ENCODE results near the gene PLXNB1. TPM values are rescaled to one million over a fixed set of nuclear protein-coding genes. Genes with fewer than 3 reads are reported as not detected.

Gene PLXNB1
- total and polyA plus RNA-seq, 4 donors: 36.0 to 123 (median 86.1) TPM

DNA sequence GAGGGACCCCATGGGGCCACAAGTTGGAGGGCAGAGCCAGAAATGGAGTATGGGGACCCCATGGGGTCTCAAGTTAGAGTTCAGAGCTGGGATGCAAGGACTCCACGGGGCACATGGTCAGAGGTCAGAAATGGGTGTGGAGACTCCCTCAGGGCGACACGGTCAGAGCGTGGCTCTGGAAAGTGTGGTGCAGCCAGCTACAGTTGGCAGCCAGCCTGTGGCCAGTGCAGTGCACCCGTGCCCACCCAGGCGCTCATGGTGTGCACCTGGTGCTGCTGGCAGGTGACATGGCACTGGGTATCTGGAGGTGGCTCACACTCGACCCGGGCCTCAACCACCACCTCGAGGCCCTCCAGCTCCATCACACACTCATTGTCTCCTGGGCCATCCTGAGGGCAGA lies 11.2 kb downstream of the PLXNB1 start:
- no peak overlapping the region for H3K9ac ChIP-seq (ENCODE audit: insufficient read depth in 1 of 2, low read length in 2 of 2)
- no peak for DNase-seq
- ATAC-seq (ENCODE audit: insufficient read depth, low FRiP score): no peak
- no peak overlapping the region for H3K4me3 ChIP-seq
- H3K27me3 ChIP-seq (ENCODE audit: control insufficient read depth in 3 of 3, insufficient read depth in 3 of 3, low read length in 2 of 3): no peaks in the 10 kb centered on the region
- WGBS, 2 donors: 93 to 95% methylated on average over 9 of the region's 9 CpGs
- no peak overlapping the region for H3K27ac ChIP-seq (ENCODE audit: low read depth in 1 of 2, low read length in 1 of 2)
- TF ChIP-seq, protein P1, sequence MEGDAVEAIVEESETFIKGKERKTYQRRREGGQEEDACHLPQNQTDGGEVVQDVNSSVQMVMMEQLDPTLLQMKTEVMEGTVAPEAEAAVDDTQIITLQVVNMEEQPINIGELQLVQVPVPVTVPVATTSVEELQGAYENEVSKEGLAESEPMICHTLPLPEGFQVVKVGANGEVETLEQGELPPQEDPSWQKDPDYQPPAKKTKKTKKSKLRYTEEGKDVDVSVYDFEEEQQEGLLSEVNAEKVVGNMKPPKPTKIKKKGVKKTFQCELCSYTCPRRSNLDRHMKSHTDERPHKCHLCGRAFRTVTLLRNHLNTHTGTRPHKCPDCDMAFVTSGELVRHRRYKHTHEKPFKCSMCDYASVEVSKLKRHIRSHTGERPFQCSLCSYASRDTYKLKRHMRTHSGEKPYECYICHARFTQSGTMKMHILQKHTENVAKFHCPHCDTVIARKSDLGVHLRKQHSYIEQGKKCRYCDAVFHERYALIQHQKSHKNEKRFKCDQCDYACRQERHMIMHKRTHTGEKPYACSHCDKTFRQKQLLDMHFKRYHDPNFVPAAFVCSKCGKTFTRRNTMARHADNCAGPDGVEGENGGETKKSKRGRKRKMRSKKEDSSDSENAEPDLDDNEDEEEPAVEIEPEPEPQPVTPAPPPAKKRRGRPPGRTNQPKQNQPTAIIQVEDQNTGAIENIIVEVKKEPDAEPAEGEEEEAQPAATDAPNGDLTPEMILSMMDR (IDR thresholded peaks at IDR 0.05; ENCODE audit: control extremely low read depth, extremely low read depth): no peak
- peaks cover 0 to 57% (median 15%) of the 10 kb centered on the region in 4 donors for H3K36me3 ChIP-seq (ENCODE audit: control insufficient read depth in 4 of 4, insufficient read depth in 4 of 4, low read length in 4 of 4)
- H3K9me3 ChIP-seq (ENCODE audit: control insufficient read depth in 4 of 4, insufficient read depth in 3 of 4, low read length in 3 of 4): no peaks in the 10 kb centered on the region
- peaks cover 0 to 1% (median 0%) of the 10 kb centered on the region in 5 donors for H3K4me1 ChIP-seq (ENCODE audit: control insufficient read depth in 5 of 5, insufficient read depth in 5 of 5, low read length in 5 of 5)

DNA sequence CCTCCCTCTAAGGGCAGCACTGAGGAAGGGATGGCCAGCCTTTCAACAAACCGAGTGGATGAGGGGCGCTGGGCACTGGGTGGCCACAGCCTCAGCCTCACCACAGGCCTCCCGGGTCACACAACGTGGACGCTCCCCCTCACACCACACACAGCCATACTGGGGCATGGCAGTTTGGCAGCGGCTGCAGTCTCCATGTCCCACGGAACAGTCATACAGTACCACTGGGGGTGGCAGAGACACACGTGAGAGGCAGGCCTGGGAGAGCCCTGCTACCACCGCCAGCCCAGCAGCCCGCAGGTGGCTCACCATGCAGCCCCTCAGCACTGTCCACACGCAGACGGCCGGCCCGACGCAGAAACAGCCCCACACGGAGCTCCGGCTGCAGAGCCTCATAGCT lies 11.7 kb downstream of the PLXNB1 start:
- no peak overlapping the region for H3K27ac ChIP-seq (ENCODE audit: low read depth in 1 of 2, low read length in 1 of 2)
- H3K27me3 ChIP-seq (ENCODE audit: control insufficient read depth in 3 of 3, insufficient read depth in 3 of 3, low read length in 2 of 3): no peaks in the 10 kb centered on the region
- no peak overlapping the region for H3K9ac ChIP-seq (ENCODE audit: insufficient read depth in 1 of 2, low read length in 2 of 2)
- H3K36me3 ChIP-seq (ENCODE audit: control insufficient read depth in 4 of 4, insufficient read depth in 4 of 4, low read length in 4 of 4): peaks cover 0 to 59% (median 17%) of the 10 kb centered on the region in 4 donors
- TF ChIP-seq, protein P1 (IDR thresholded peaks at IDR 0.05; ENCODE audit: control extremely low read depth, extremely low read depth): no peak
- WGBS, 2 donors: 94 to 96% methylated on average over 17 of the region's 17 CpGs
- DNase-seq (no peak), ATAC-seq (ENCODE audit: insufficient read depth, low FRiP score) (no peak)
- no peak overlapping the region for H3K4me3 ChIP-seq
- H3K4me1 ChIP-seq (ENCODE audit: control insufficient read depth in 5 of 5, insufficient read depth in 5 of 5, low read length in 5 of 5): peaks cover 0 to 1% (median 0%) of the 10 kb centered on the region in 5 donors
- H3K9me3 ChIP-seq (ENCODE audit: control insufficient read depth in 4 of 4, insufficient read depth in 3 of 4, low read length in 3 of 4): no peaks in the 10 kb centered on the region

DNA sequence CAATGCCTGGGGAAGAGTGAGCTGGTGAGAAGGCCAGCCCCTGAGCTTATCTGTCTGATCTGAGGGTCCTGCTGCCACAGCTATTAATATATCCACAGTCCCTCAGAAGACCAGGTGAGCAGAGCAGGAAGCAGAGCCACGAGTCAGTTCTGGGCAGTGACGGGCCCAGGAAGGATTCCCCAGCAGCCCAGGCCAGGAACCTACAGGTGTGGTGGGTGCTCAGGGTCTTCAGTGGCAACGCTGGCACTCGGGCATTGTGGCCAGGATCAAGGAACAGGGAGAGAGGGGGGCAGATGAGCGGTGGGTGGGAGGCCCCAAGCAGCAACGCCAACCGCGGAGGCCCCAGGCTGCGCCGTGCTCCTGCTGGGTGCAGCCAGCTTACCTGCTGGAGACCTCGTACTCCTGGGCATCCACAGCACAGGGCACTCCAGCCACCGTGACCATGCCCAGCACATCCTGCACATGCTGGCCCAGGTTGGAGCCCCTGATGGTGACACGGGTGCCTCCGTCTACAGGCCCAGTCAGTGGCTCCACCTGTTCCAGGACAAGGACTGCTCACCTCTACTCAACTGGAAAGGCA lies 12.3 kb downstream of the PLXNB1 start:
- no peaks in the 10 kb centered on the region for H3K27me3 ChIP-seq (ENCODE audit: control insufficient read depth in 3 of 3, insufficient read depth in 3 of 3, low read length in 2 of 3)
- H3K4me1 ChIP-seq (ENCODE audit: control insufficient read depth in 5 of 5, insufficient read depth in 5 of 5, low read length in 5 of 5): no peaks in the 10 kb centered on the region
- no peaks in the 10 kb centered on the region for H3K9me3 ChIP-seq (ENCODE audit: control insufficient read depth in 4 of 4, insufficient read depth in 3 of 4, low read length in 3 of 4)
- DNase-seq (no peak), ATAC-seq (ENCODE audit: insufficient read depth, low FRiP score) (no peak)
- 93 to 94% methylated on average over 14 of the region's 14 CpGs for WGBS, 2 donors
- H3K36me3 ChIP-seq (ENCODE audit: control insufficient read depth in 4 of 4, insufficient read depth in 4 of 4, low read length in 4 of 4): peaks cover 0 to 62% (median 19%) of the 10 kb centered on the region in 4 donors
- no peak overlapping the region for H3K27ac ChIP-seq (ENCODE audit: low read depth in 1 of 2, low read length in 1 of 2)
- TF ChIP-seq, protein P1 (IDR thresholded peaks at IDR 0.05; ENCODE audit: control extremely low read depth, extremely low read depth): no peak
- H3K4me3 ChIP-seq: no peak overlapping the region
- no peak overlapping the region for H3K9ac ChIP-seq (ENCODE audit: insufficient read depth in 1 of 2, low read length in 2 of 2)

DNA sequence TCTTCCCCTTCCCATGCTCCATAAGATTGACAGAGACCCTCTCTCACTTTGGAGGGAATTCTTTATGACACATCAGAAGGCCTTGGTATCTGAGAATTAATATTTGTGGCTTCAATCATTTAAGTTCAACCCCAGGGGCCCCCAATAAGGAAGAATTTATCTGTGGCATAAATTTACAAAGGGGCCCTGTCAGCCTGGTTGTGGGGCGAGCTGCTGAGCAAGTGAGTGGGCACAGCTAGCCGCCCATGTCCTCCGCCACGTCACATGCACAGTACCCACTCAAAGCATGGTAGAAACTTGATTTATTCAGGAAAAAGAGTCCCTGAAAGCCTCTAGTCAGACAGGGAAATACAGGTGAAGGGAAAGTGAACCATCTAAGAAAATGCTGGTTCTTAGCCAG lies 13.3 kb downstream of the PLXNB1 start:
- DNase-seq (no peak), ATAC-seq (ENCODE audit: insufficient read depth, low FRiP score) (no peak)
- Histone ChIP-seq H3K36me3 (ENCODE audit: control insufficient read depth in 4 of 4, insufficient read depth in 4 of 4, low read length in 4 of 4) (peaks cover 0 to 72% (median 23%) of the 10 kb centered on the region in 4 donors), H3K4me1 (ENCODE audit: control insufficient read depth in 5 of 5, insufficient read depth in 5 of 5, low read length in 5 of 5) (no peaks in the 10 kb centered on the region), H3K27me3 (ENCODE audit: control insufficient read depth in 3 of 3, insufficient read depth in 3 of 3, low read length in 2 of 3) (no peaks in the 10 kb centered on the region), H3K4me3 (no peak overlapping the region), H3K9ac (ENCODE audit: insufficient read depth in 1 of 2, low read length in 2 of 2) (no peak overlapping the region), H3K9me3 (ENCODE audit: control insufficient read depth in 4 of 4, insufficient read depth in 3 of 4, low read length in 3 of 4) (no peaks in the 10 kb centered on the region), H3K27ac (ENCODE audit: low read depth in 1 of 2, low read length in 1 of 2) (no peak overlapping the region)
- 97 to 98% methylated on average over 4 of the region's 4 CpGs for WGBS, 2 donors
- TF ChIP-seq, protein P1 (IDR thresholded peaks at IDR 0.05; ENCODE audit: control extremely low read depth, extremely low read depth): no peak
